K562 (cell line): ENCODE results near the gene CTXND1. TPM values are rescaled to one million over a fixed set of nuclear protein-coding genes. Genes with fewer than 3 reads are reported as not detected.
"Not testable (repeated sequence)": the region's sequence is repeated elsewhere in the genome, so short reads cannot be mapped to it uniquely, and the experiment has no call there.

Source experiments
- ADNP ChIP-seq: fragments of 200-800 bp; sonication (Bioruptor generic); IDR thresholded peaks from 2 replicates; pipeline ENCODE4 v1.6.1; 2016; ENCODE audit warnings: missing genetic modification characterization, missing compliant biosample characterization
- C11orf30 ChIP-seq: fragments of 450-650 bp; IDR thresholded peaks from 2 replicates; pipeline ENCODE4 v1.6.1; 2016; ENCODE audit warnings: low read depth, mild to moderate bottlenecking
- CAMTA2 ChIP-seq: fragments of 250-450 bp; sonication (Bioruptor Pico); conservative IDR thresholded peaks from 2 replicates; pipeline ENCODE4 v1.5.1; 2022
- CTBP1 ChIP-seq: fragments of 450-650 bp; IDR thresholded peaks from 2 replicates; pipeline ENCODE4 v1.6.1; 2016; ENCODE audit warnings: borderline replicate concordance
- CXXC5 ChIP-seq: fragments of 250-450 bp; sonication (Bioruptor Pico); IDR thresholded peaks from 2 replicates; pipeline ENCODE4 v1.8.0; 2022; ENCODE audit warnings: inconsistent platforms, mild to moderate bottlenecking, moderate library complexity
- ESRRA ChIP-seq: fragments of 450-650 bp; IDR thresholded peaks from 2 replicates; pipeline ENCODE4 v1.6.1; 2014; ENCODE audit warnings: low read depth, mild to moderate bottlenecking, moderate library complexity, borderline replicate concordance
- JUND ChIP-seq, 2 experiments: IDR thresholded peaks; 2 replicates in 1 of 2; 3 replicates in 1 of 2; pipeline ENCODE4 v1.6.1; 2011; ENCODE audit warnings: borderline replicate concordance in 2 of 2, low read depth in 2 of 2, low read length in 2 of 2, improper control_type of control experiment in 1 of 2, missing biosample characterization in 1 of 2, missing genetic modification characterization in 1 of 2, missing genetic modification reagents in 1 of 2
- KDM1A ChIP-seq, 2 experiments: fragments of 450-650 bp; IDR thresholded peaks; 2 replicates each; pipeline ENCODE4 v1.6.1; 2016; ENCODE audit warnings: mild to moderate bottlenecking in 2 of 2
- LEF1 ChIP-seq: fragments of 450-650 bp; IDR thresholded peaks from 2 replicates; pipeline ENCODE4 v1.6.1; 2016; ENCODE audit warnings: mild to moderate bottlenecking
- MAFK ChIP-seq: IDR thresholded peaks from 2 replicates; pipeline ENCODE4 v1.6.1; 2011; ENCODE audit warnings: low read length, improper control_type of control experiment
- MECOM ChIP-seq: fragments of 250-450 bp; sonication (Bioruptor Pico); IDR thresholded peaks from 2 replicates; pipeline ENCODE4 v1.8.0; 2022; ENCODE audit warnings: inconsistent platforms
- MEIS2 ChIP-seq: fragments of 450-650 bp; IDR thresholded peaks from 2 replicates; pipeline ENCODE4 v1.6.1; 2014; ENCODE audit warnings: mild to moderate bottlenecking; ENCODE audit not compliant: partially characterized antibody
- NFIC ChIP-seq: fragments of 450-650 bp; IDR thresholded peaks from 2 replicates; pipeline ENCODE4 v1.6.1; 2017; ENCODE audit warnings: mild to moderate bottlenecking, inconsistent platforms
- NR2C2 ChIP-seq, 2 experiments: fragments of 200-800 bp in 1 of 2; sonication (Bioruptor generic) in 1 of 2; sonication (generic) in 1 of 2; formaldehyde crosslinking in 1 of 2; IDR thresholded peaks; 2 replicates each; pipeline versions ENCODE4 v1.6.1 to v1.8.0; 2016 to 2022; ENCODE audit warnings: mild to moderate bottlenecking in 1 of 2, missing compliant biosample characterization in 1 of 2, missing genetic modification characterization in 1 of 2, missing genetic modification reagents in 1 of 2
- PHF20 ChIP-seq: fragments of 450-650 bp; IDR thresholded peaks from 2 replicates; pipeline ENCODE4 v1.6.1; 2018; ENCODE audit not compliant: partially characterized antibody
- PHF8 ChIP-seq: fragments of 200-600 bp; sonication (generic); IDR thresholded peaks from 2 replicates; pipeline ENCODE4 v1.6.1; 2012; ENCODE audit warnings: mixed run types, mild to moderate bottlenecking, inconsistent platforms, low read length, moderate library complexity, borderline replicate concordance
- POLR2G ChIP-seq: fragments of 200-400 bp; formaldehyde crosslinking; IDR thresholded peaks from 2 replicates; pipeline ENCODE4 v1.6.1; 2017; ENCODE audit warnings: low read depth, mild to moderate bottlenecking, antibody characterized with exemption, low read length, moderate library complexity
- TCF3 ChIP-seq: sonication (generic); formaldehyde crosslinking; IDR thresholded peaks from 2 replicates; pipeline ENCODE4 v1.4.0; 2020; ENCODE audit warnings: mild to moderate bottlenecking, missing genetic modification reagents
- VEZF1 ChIP-seq: fragments of 200-800 bp; sonication (Bioruptor generic); IDR thresholded peaks from 2 replicates; pipeline ENCODE4 v1.6.1; 2017; ENCODE audit warnings: missing genetic modification characterization, missing compliant biosample characterization
- ZFX ChIP-seq: sonication (generic); formaldehyde crosslinking; IDR thresholded peaks from 2 replicates; pipeline ENCODE4 v1.8.0; 2022; ENCODE audit warnings: mild to moderate bottlenecking, missing genetic modification reagents, moderate library complexity
- ZNF24 ChIP-seq: fragments of 450-650 bp; IDR thresholded peaks from 2 replicates; pipeline ENCODE4 v1.6.1; 2016
- ZNF644 ChIP-seq: fragments of 200-800 bp; sonication (Bioruptor generic); IDR thresholded peaks from 2 replicates; pipeline ENCODE4 v1.6.1; 2016; ENCODE audit warnings: low read depth, missing genetic modification characterization, missing compliant biosample characterization
- polyA plus RNA-seq, 8 experiments: library from polyadenylated mRNA; depleted of rRNA in 4 of 8; stranded (reverse) in 5 of 8; unstranded in 3 of 8; fragments of >200 nt; fragmentation: Nextera tagmentation in 2 of 8; fragmentation: Illumina TruSeq in 1 of 8; extraction: Ambion mirVana in 2 of 8; extraction: Trizol in 1 of 8; gene quantifications; 2 replicates each; pipeline versions ENCODE4 v1.2.1 to v1.2.3, GENCODE V29; 2011 to 2014; ENCODE audit warnings: inconsistent platforms in 1 of 8, missing spikeins in 1 of 8
- total RNA-seq, 7 experiments: library from RNA; depleted of rRNA in 6 of 7; stranded (reverse); fragments of >200 nt in 6 of 7; fragmentation: Illumina TruSeq in 2 of 7; extraction: Trizol in 2 of 7; gene quantifications; 2 replicates each; pipeline versions ENCODE4 v1.2.1 to v1.2.3, GENCODE V29; 2011 to 2021; ENCODE audit warnings: low replicate concordance in 1 of 7
- TF ChIP-seq, protein P1 (sequence below), 2 experiments: fragments of 200-800 bp in 1 of 2; sonication (Bioruptor generic) in 1 of 2; sonication (generic) in 1 of 2; formaldehyde crosslinking in 1 of 2; IDR thresholded peaks in 1 of 2; conservative IDR thresholded peaks in 1 of 2; 2 replicates each; pipeline versions ENCODE4 v1.5.0 to v1.6.1; 2016 to 2020; ENCODE audit warnings: missing compliant biosample characterization in 1 of 2, missing genetic modification characterization in 1 of 2, missing genetic modification reagents in 1 of 2
- TF ChIP-seq, protein P2 (sequence below): sonication (generic); formaldehyde crosslinking; IDR thresholded peaks from 2 replicates; pipeline ENCODE4 v1.5.0; 2020; ENCODE audit warnings: missing genetic modification reagents

Gene CTXND1
- total and polyA plus RNA-seq, 9 of the 15 experiments (the other 6 are each of a cell fraction or from before 2014, with no cell fraction given), result 0.04 TPM; not detected in 7

GRCh38 chr15:80155378-80156175 is 96.4 kb downstream of the CTXND1 start (continued):
- TF ChIP-seq PHF8 (peak; percentile 20; the same call in 1 of the 2 replicates), TCF3 (CRISPR knock-in tag) (peak; percentile 62), CAMTA2 (CRISPR knock-in tag) (0 out of 2 replicates have a peak, but pooled peaks have one; percentile 38), POLR2G (0 out of 2 replicates have a peak, but pooled peaks have one; percentile 16), ZNF644 (tag) (peak; percentile 18; the same call in 1 of the 2 replicates), ZFX (CRISPR knock-in tag) (peak; percentile 75), MEIS2 (peak; percentile 93), PHF20 (peak; percentile 64), CTBP1 (peak; percentile 27; the same call in 1 of the 2 replicates), JUND (IDR thresholded peaks at IDR 0.05; ENCODE audit: borderline replicate concordance, low read depth, low read length) (peak; percentile 99), JUND (tag; IDR thresholded peaks at IDR 0.05; ENCODE audit: borderline replicate concordance, low read depth, low read length) (peak; percentile 99), ESRRA (peak; percentile 59; the same call in 1 of the 2 replicates), CXXC5 (CRISPR knock-in tag) (peak; percentile 41), NFIC (peak; percentile 73), ADNP (tag) (peak; percentile 99), VEZF1 (CRISPR knock-in tag) (peak; percentile 97), ZNF24 (peak; percentile 51; the same call in 1 of the 2 replicates), LEF1 (peak; percentile 97), KDM1A (IDR thresholded peaks at IDR 0.05) (peak; percentile 95 to 97), MECOM (peak; percentile 54; the same call in 1 of the 2 replicates), C11orf30 (peak; percentile 89), MAFK (peak; percentile 62; the same call in 1 of the 2 replicates), NR2C2 (tag; IDR thresholded peaks at IDR 0.05) (peak; percentile 71)
- TF ChIP-seq, protein P1, sequence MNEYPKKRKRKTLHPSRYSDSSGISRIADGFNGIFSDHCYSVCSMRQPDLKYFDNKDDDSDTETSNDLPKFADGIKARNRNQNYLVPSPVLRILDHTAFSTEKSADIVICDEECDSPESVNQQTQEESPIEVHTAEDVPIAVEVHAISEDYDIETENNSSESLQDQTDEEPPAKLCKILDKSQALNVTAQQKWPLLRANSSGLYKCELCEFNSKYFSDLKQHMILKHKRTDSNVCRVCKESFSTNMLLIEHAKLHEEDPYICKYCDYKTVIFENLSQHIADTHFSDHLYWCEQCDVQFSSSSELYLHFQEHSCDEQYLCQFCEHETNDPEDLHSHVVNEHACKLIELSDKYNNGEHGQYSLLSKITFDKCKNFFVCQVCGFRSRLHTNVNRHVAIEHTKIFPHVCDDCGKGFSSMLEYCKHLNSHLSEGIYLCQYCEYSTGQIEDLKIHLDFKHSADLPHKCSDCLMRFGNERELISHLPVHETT (CRISPR knock-in tag; conservative IDR thresholded peaks at IDR 0.05 in 1 of 2, IDR thresholded peaks at IDR 0.05 in 1 of 2), result peak in 1 of 2 experiments; percentile 52; a peak in 2 of 4 replicates
- TF ChIP-seq, protein P2, sequence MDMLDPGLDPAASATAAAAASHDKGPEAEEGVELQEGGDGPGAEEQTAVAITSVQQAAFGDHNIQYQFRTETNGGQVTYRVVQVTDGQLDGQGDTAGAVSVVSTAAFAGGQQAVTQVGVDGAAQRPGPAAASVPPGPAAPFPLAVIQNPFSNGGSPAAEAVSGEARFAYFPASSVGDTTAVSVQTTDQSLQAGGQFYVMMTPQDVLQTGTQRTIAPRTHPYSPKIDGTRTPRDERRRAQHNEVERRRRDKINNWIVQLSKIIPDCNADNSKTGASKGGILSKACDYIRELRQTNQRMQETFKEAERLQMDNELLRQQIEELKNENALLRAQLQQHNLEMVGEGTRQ (CRISPR knock-in tag), result peak; percentile 78
- not testable (repeated sequence) for TF ChIP-seq NR2C2 (CRISPR knock-in tag; IDR thresholded peaks at IDR 0.05)
